NCI-H2196 treated with DMSO at 0.1 percent for 48 hours (cell line): Measurements from ENCODE around the gene ACBD6.
A peak's percentile ranks its signal among the peaks of the same experiment; 100 is the strongest.

Source experiments
- DNase-seq: peaks from one replicate; lab custom pipeline; 2025; ENCODE audit not compliant: unreplicated experiment; lab: John Stamatoyannopoulos, UW

Gene ACBD6

GRCh38 chr1:180525715-180526039, 23.3 kb upstream of the ACBD6 start:
- no peak for DNase-seq

GRCh38 chr1:180524915-180525714, 22.7 kb upstream of the ACBD6 start:
- DNase-seq = no peak

DNA sequence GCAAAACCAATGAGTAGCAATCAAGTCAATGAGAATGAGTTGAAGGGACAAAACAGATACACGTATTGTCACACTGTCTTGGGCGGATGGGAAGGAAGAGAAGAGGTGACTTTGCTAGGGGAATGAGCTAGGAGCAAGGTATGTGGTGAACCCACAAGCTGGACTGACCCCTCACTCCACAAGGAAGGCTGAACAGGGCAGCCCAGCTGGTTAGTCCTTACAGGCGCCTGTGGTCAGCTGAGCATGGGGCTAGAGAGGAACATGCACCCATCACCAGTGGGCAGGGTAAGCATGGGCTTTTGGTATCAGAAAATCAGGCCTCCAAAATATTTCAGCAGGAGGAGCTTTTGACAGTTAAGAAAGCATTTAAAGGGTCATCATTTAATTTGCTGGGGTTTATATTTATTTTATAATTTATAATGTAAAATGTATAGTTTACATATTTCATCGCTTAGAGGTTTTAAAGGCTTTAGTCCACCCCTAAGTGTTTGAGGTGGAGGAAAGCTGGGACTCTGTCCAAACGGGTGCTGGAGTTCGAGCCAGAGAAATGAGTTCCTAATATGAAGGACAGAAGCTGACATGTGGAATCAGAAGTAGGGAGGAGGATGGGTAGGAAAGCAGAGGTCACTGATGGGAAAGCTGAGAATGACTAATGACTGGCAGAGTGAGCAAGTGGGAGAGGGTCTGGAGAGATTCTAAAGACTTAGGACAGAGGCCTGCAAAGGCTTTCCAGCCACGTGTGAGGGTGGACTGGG, 22.0 kb upstream of the ACBD6 start:
- no peak for DNase-seq

DNA sequence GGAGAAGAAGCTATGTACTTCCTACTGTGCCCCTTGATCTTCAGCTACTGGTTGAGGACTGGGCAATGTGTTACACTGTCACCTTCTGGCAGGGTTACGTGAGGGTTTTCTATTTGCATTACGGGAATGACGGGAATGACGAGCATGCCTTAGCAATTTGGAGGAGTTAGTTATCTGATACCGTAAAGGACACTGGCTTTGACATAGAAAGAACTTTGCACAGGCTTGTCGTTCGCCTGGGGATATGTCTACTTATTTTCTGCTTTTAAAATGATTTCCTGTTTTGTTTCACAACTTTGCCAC, 19.8 kb upstream of the ACBD6 start:
- no peak for DNase-seq

DNA sequence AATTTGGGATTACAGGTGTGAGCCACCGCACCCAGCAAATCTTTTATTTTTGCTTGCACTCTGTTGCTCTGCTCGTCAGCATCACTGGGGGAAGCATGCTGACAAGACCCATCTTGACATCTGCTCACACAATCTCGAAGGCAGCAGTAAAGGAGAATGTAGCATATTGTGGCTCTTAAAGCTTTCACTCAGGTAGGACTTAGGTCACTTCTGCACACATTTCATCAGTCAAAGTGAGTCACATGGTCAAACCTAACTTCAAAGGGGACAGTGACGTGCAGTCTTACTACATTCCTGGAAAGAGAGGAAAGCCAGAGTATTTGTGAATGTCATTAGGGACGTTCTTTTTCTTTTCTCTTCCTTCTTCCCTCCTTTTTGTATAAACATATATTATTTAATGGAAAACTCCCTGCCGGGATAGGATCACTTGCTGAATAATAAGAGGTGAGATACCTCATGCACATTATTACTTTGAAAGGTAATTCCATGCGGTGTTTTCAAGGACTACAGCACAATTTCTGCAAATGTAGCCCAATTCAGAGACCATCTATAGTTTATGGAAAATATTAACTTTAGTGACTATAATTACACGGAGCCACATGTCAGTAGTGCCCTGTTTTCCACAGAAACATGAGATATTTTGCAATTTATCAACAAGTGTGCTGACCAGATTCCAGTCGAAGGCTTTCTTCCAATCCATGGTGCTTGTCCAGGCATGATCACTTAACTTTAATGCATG, 19.3 kb upstream of the ACBD6 start:
- DNase-seq = no peak

DNA sequence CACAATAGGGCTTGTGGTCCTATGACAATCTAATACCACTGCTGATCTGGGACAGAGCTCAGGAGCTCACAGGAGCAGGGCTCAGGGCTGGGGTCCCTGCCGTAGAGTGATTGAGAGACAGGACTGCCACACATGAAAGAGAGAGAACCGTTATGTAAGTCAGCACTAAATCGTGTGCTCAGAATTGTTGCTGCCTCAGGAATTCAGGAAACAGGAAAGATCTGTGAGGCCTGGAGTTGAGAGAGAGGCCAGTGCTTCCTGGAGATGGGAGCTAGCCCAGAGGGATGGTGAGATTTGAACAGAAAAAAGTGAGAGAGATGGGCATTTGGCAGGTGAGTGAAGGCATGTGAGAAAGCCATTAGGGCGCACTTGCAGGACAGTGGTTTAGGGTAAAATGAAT, 17.5 kb upstream of the ACBD6 start:
- DNase-seq = no peak

DNA sequence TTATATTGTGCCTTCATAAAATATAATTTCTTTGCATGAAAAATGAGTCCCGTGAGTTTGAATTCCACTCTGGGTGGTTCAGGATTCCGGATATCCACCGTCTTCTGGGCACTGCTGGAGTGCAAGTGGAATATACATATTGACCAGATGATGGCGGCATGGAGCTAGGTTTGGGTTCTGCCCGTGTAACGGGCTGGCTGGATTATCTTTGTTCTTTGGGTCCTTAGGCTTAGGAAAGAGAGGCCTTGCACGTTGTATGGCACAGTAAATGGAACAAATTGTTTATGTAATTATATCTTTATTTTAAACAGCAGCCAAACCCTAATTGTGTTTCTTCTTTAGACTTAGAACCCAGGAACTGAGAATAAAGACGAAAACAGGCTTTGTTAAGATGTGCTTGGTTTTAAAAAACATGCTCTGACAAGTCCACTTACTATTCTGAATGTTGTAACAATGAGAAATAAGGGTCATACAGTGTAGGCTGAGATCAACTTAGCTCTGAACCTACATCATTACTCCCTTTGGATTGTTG, 13.5 kb upstream of the ACBD6 start:
- peak; percentile 79 for DNase-seq

- DNase-seq = no peak
Measured at GRCh38 chr1:180515364-180515763, 13.0 kb upstream of the ACBD6 start.

DNA sequence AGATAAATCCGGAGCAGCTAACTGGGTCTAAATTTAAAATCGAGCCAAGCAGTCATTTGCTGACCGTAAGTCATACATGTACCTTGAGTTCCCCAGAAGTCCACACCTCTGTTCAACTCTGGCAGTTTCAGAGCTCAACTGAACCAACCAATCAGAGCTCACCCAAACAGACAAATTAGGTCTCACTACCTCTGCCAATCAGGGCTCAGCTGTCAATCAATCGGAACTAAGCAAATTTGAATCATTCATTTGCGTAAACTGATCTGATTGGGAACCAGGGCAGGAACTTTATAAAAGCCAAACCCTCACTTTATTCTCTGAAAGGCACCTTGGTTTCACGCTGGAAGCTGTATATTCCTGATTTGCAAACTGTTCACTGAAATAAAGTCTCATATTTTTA, 11.2 kb upstream of the ACBD6 start:
- no peak for DNase-seq

GRCh38 chr1:180510882-180511281, 8.5 kb upstream of the ACBD6 start:
- DNase-seq = no peak

GRCh38 chr1:180508725-180509097, 6.3 kb upstream of the ACBD6 start:
- DNase-seq = no peak

DNA sequence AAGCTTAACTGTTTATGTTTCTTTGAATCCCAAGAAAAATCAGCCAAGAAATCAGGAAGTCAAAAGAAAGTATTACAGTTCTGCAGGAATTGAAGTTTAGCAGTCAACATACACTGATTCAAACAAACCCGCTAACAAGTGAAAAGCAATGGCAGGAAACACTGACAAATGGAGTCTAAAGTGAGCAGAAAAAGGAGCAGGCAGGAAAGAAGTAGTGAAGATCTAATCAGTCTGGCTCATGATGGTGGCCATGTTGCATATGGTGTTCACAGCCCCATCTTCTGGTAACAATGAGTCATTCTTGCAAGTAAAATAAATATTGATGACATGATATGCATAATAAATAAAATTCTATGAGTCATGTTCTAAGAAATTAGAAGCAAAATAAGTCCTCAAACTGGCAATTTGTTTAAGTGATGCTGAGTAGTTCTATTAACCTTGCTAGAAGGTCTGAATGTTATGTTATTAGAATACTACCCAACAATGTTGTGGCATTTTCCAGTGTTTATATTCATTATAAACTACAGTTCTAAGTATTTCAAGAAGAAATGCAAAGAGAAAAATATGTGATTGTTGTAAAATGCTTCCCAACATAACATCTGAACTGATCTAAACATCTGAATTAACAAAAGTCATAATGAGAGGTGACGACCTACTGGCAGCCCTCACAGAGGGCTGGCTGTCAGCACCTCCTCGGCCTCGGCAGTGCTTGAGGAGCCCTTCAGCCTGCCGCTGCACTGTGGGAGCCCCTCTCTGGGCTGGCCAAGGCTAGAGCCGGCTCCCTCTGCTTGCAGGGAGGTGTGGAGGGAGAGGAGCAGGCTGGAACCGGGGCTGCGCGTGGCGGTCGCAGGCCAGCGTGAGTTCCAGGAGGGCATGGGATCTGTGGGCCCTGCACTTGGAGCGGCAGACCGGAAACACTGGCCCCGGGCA, 5.7 kb upstream of the ACBD6 start:
- no peak for DNase-seq

DNA sequence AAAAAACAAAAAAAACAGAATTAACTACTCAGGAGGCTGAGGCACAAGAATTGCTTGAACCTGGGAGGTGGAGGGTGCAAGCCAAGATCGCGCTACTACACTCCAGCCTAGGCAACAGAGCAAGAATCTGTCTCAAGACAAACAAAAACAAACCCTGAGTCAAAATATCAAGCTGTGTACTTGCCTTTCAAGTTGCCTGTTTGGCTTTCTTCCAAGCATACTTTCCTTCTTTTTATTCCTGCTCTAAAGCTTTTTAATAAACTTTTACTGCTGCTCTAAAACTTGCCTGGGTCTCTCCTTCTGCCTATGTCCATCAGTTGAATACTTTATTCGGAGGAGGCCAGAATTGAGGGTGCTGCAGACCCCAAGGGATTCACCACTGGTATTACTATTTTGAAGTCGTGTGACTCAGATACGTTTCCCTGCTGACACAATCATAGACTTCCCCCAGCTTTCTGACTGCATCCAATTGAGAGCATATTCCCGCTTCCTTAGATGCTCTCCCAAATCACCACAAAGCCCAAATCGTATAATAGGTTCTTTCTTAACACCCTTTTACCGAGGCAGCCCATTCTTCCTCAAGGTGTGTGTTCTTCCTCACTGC, 3.5 kb upstream of the ACBD6 start:
- no peak for DNase-seq

- DNase-seq = no peak
Measured at GRCh38 chr1:180504186-180504585, 1.8 kb upstream of the ACBD6 start.

- no peak for DNase-seq
Measured at GRCh38 chr1:180503280-180503862, 994 bp upstream of the ACBD6 start.

GRCh38 chr1:180501865-180502360, 464 bp downstream of the ACBD6 start:
- peak; percentile 39 for DNase-seq

- DNase-seq = no peak
Measured at GRCh38 chr1:180500689-180501088, 1.7 kb downstream of the ACBD6 start.

GRCh38 chr1:180498594-180498993, 3.8 kb downstream of the ACBD6 start:
- no peak for DNase-seq

DNA sequence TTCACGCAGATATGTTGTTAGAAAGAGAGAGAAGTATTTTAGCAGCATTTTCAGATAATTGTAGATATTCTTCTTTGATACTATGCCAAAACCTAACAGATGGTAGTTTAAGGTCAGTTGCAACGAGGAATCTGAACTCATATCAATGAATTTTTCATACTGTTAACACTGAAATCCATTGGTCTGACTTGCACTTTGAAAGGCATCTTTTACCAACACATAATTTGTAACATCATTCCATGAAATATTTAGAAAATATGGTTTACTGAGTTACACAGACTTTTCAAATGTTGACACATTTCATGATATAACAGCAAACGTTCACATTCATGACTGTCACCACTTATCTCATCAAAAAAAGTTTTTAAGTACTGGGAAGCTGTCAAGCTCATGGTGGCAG, 4.6 kb downstream of the ACBD6 start:
- no peak for DNase-seq

GRCh38 chr1:180494370-180494769, 8.0 kb downstream of the ACBD6 start:
- no peak for DNase-seq
